IMR-90 (cell line): Measurements from ENCODE around the gene DCC. TPM values are rescaled to one million over a fixed set of nuclear protein-coding genes. Genes with fewer than 3 reads are reported as not detected.

Experiments used
- ATAC-seq: fragments of 200-7000 bp; cut with Tn5 transposase; 2 replicates; pipeline ENCODE4 v1.9.1; 2020; ENCODE audit warnings: low read depth, mild to moderate bottlenecking, moderate library complexity
- BruUV-seq: library from RNA; stranded (reverse); fragments of 400-500 nt; replicated peaks from 2 replicates; lab custom pipeline; 2021; lab: Mats Ljungman, UMichigan
- CTCF ChIA-PET: fragments of 300-600 bp; formaldehyde crosslinking; extraction: SDS; loops from one replicate; lab custom pipeline; 2021; ENCODE audit warnings: antibody characterized with exemption; lab: Yijun Ruan, JAX
- POLR2A ChIA-PET: fragments of 300-600 bp; sonication (Branson Sonifier 250); formaldehyde crosslinking; loops from one replicate; lab custom pipeline; 2022; ENCODE audit warnings: antibody characterized with exemption; ENCODE audit not compliant: unreplicated experiment; lab: Charles Lee
- DNase-seq: peaks from one replicate; pipeline ENCODE4 v3.0.0; 2013
- H2AFZ ChIP-seq: replicated peaks from 2 replicates; pipeline ENCODE3; 2013; ENCODE audit warnings: low read length, mild to moderate bottlenecking; ENCODE audit not compliant: poor library complexity
- H2AK5ac ChIP-seq: 2 replicates; pipeline ENCODE4 v1.6.1; 2013; ENCODE audit warnings: low read depth, low read length, inconsistent platforms
- H2AK9ac ChIP-seq: replicated peaks from 2 replicates; pipeline ENCODE3; 2013; ENCODE audit warnings: mild to moderate bottlenecking, low read depth, low read length, moderate library complexity; ENCODE audit not compliant: poor library complexity
- H2BK120ac ChIP-seq: 2 replicates; pipeline ENCODE4 v1.6.1; 2013; ENCODE audit warnings: low read depth, low read length, inconsistent platforms
- H2BK15ac ChIP-seq: 3 replicates; pipeline ENCODE4 v1.6.1; 2013; ENCODE audit warnings: low read depth, low read length, inconsistent platforms
- H2BK20ac ChIP-seq: 2 replicates; pipeline ENCODE4 v1.6.1; 2013; ENCODE audit warnings: low read depth, mild to moderate bottlenecking, inconsistent platforms, low read length, moderate library complexity
- H2BK5ac ChIP-seq: 2 replicates; pipeline ENCODE4 v1.6.1; 2013; ENCODE audit warnings: mild to moderate bottlenecking, low read depth, low read length, inconsistent platforms; ENCODE audit not compliant: poor library complexity, severe bottlenecking
- H3K14ac ChIP-seq: replicated peaks from 2 replicates; pipeline ENCODE4 v1.6.1; 2013; ENCODE audit warnings: low read depth, low read length, inconsistent platforms
- H3K18ac ChIP-seq: 2 replicates; pipeline ENCODE4 v1.6.1; 2013; ENCODE audit warnings: low read depth, low read length, control low read depth
- H3K23ac ChIP-seq: 2 replicates; pipeline ENCODE4 v1.6.1; 2013; ENCODE audit warnings: low read depth, low read length, inconsistent platforms
- H3K27ac ChIP-seq: 2 replicates; pipeline ENCODE4 v1.5.1; 2013; ENCODE audit warnings: mild to moderate bottlenecking, control low read depth, low read length; ENCODE audit not compliant: insufficient read depth
- H3K27me3 ChIP-seq: 2 replicates; pipeline ENCODE4 v1.6.1; 2013; ENCODE audit warnings: low read length; ENCODE audit not compliant: control insufficient read depth, insufficient read depth
- H3K36me3 ChIP-seq: 2 replicates; pipeline ENCODE4 v1.6.1; 2013; ENCODE audit warnings: low read length, mixed read lengths; ENCODE audit not compliant: control insufficient read depth, insufficient read depth
- H3K4ac ChIP-seq: 2 replicates; pipeline ENCODE4 v1.6.1; 2013; ENCODE audit warnings: low read depth, low read length, inconsistent platforms
- H3K4me1 ChIP-seq: 2 replicates; pipeline ENCODE4 v1.6.1; 2013; ENCODE audit warnings: low read length, mixed read lengths; ENCODE audit not compliant: control insufficient read depth, insufficient read depth
- H3K4me2 ChIP-seq: 2 replicates; pipeline ENCODE4 v1.6.1; 2013; ENCODE audit warnings: low read depth, mild to moderate bottlenecking, control low read depth, low read length, moderate library complexity
- H3K4me3 ChIP-seq: 2 replicates; pipeline ENCODE4 v1.5.1; 2013; ENCODE audit warnings: low read depth, mild to moderate bottlenecking, control low read depth, low read length, moderate library complexity; ENCODE audit not compliant: insufficient read depth
- H3K56ac ChIP-seq: 2 replicates; pipeline ENCODE4 v1.6.1; 2013; ENCODE audit warnings: low read length, inconsistent platforms; ENCODE audit not compliant: insufficient read depth; ENCODE audit errors: extremely low read depth
- H3K79me1 ChIP-seq, 2 experiments: 2 replicates each; pipeline ENCODE4 v1.6.1; 2013; ENCODE audit warnings: low read length in 2 of 2, inconsistent platforms in 1 of 2, low read depth in 1 of 2
- H3K9ac ChIP-seq: 2 replicates; pipeline ENCODE4 v1.6.1; 2013; ENCODE audit warnings: low read depth, low read length, control low read depth
- H3K9me1 ChIP-seq: 2 replicates; pipeline ENCODE4 v1.6.1; 2013; ENCODE audit warnings: low read length, inconsistent platforms; ENCODE audit not compliant: insufficient read depth
- H3K9me3 ChIP-seq: 2 replicates; pipeline ENCODE4 v1.6.1; 2013; ENCODE audit warnings: low read length; ENCODE audit not compliant: control insufficient read depth, insufficient read depth
- H4K20me1 ChIP-seq: 2 replicates; pipeline ENCODE4 v1.6.1; 2013; ENCODE audit warnings: low read length, inconsistent platforms; ENCODE audit not compliant: insufficient read depth
- H4K5ac ChIP-seq: 2 replicates; pipeline ENCODE4 v1.6.1; 2013; ENCODE audit warnings: mild to moderate bottlenecking, low read depth, low read length, control low read depth
- H4K8ac ChIP-seq, 2 experiments: 2 replicates each; pipeline ENCODE4 v1.6.1; 2013; ENCODE audit warnings: low read depth in 2 of 2, low read length in 2 of 2, control low read depth in 1 of 2, inconsistent platforms in 1 of 2
- H4K91ac ChIP-seq: 2 replicates; pipeline ENCODE4 v1.6.1; 2013; ENCODE audit warnings: low read depth, low read length, inconsistent platforms; ENCODE audit not compliant: insufficient read depth
- CEBPB ChIP-seq: IDR thresholded peaks from 2 replicates; pipeline ENCODE4 v1.6.1; 2012; ENCODE audit warnings: low read depth, low read length, improper control_type of control experiment
- ELK1 ChIP-seq: fragments of 150-350 bp; IDR thresholded peaks from 2 replicates; pipeline ENCODE4 v1.6.1; 2016; ENCODE audit warnings: low read depth, mild to moderate bottlenecking, low read length, moderate library complexity, borderline replicate concordance
- MAFK ChIP-seq: IDR thresholded peaks from 2 replicates; pipeline ENCODE4 v1.6.1; 2012; ENCODE audit warnings: low read depth, low read length, improper control_type of control experiment
- USF2 ChIP-seq: fragments of 150-350 bp; IDR thresholded peaks from 2 replicates; pipeline ENCODE4 v1.6.1; 2017; ENCODE audit warnings: mild to moderate bottlenecking, antibody characterized with exemption, low read length, low read depth
- WGBS, 2 experiments: methylation state at CpG; one replicate each; pipeline versions ENCODE4 v1.1.5 to v1.1.7; 2013; ENCODE audit warnings: missing lambda C conversion rate in 2 of 2; ENCODE audit not compliant: insufficient read length in 1 of 2; ENCODE audit errors: extremely low coverage in 2 of 2; 5-methylcytosine and 5-hydroxymethylcytosine counted together
- dilution Hi-C: fragments of 300-500 bp; cut with HindIII; formaldehyde crosslinking; loops from one replicate; pipeline ENCODE4 v1.14.3; 2018; ENCODE audit warnings: low sequenced_read_pairs; ENCODE audit not compliant: unreplicated experiment
- in situ Hi-C: fragments of 300-500 bp; cut with MboI; formaldehyde crosslinking; loops from 3 replicates; pipeline ENCODE4 v1.14.3; 2019; ENCODE audit warnings: low sequenced_read_pairs, inconsistent platforms, mixed read lengths
- intact Hi-C: fragments of 100-400 bp; cut with micrococcal nuclease; formaldehyde crosslinking; loops from 2 replicates; pipeline ENCODE4 v1.10.0; 2022
- polyA plus RNA-seq, 3 experiments: library from polyadenylated mRNA; depleted of rRNA; stranded (reverse); fragments of >200 nt; gene quantifications; 2 replicates each; pipeline ENCODE4 v1.2.3, GENCODE V29; 2012; ENCODE audit warnings: low replicate concordance in 1 of 3
- total RNA-seq: library from RNA; depleted of rRNA; stranded (reverse); fragments of >200 nt; gene quantifications from 2 replicates; pipeline ENCODE4 v1.2.3, GENCODE V29; 2012

Gene DCC
- total and polyA plus RNA-seq, 2 of the 4 experiments (the other 2 are of a cell fraction): 0.31 to 0.54 TPM

DNA sequence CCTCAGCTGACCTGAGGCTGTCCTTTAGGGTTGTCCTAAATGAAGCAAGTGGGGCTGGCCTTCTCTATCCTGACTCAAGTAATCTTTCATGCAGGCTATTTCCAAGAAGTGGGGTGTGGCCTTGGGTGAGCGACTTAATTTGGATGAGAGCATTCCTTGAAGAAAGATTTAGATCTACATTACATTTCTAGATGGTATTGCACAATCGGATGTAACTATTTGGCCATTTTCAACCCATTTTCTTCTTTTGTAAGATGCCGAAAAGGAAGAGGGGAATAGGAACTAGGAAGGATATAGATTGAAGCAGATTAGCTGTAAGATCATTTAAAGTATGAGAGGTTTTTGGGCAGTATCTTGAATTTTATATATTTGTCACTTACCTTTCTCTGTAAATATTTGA is 1138.2 kb downstream of the DCC start:
- Histone ChIP-seq H2BK15ac (no peak overlapping the region), H3K9ac (no peak overlapping the region), H3K4me3 (no peak overlapping the region), H4K91ac (no peak overlapping the region), H4K20me1 (no peaks in the 10 kb centered on the region), H3K9me3 (peaks cover 8% of the 10 kb centered on the region; the same call in 1 of the 2 replicates), H3K18ac (no peak overlapping the region), H3K4me1 (no peaks in the 10 kb centered on the region), H3K27me3 (no peaks in the 10 kb centered on the region), H3K4me2 (no peak overlapping the region), H4K5ac (no peak overlapping the region), H3K14ac (no peak overlapping the region), H3K9me1 (no peaks in the 10 kb centered on the region), H2AFZ (no peak overlapping the region), H2BK5ac (no peak overlapping the region), H2BK20ac (no peak overlapping the region), H3K56ac (no peak overlapping the region), H2BK120ac (no peak overlapping the region), H3K23ac (no peak overlapping the region), H3K36me3 (no peaks in the 10 kb centered on the region), H3K27ac (no peak overlapping the region), H3K79me1 (no peaks in the 10 kb centered on the region), H2AK5ac (no peak overlapping the region), H3K4ac (no peak overlapping the region), H2AK9ac (no peak overlapping the region), H4K8ac (no peak overlapping the region)
- intact Hi-C loops (no loop called here), in situ Hi-C loops (no loop called here), dilution Hi-C loops (no loop called here)
- ChIA-PET CTCF (interaction anchor here (0.7 kb wide), 1 partner anchor 54 kb away, joined by 4 read pairs; no protein-coding TSS in a partner anchor), POLR2A (no interaction called here)
- DNase-seq (no peak), ATAC-seq (no peak)
- TF ChIP-seq MAFK (no peak), CEBPB (peak; percentile 68), ELK1 (no peak), USF2 (no peak)
- no CpG with 5 or more reads among the region's 3 CpGs for WGBS, 2 experiments
- no TSS peak for BruUV-seq
